Fibroblast of lung (primary cell): ENCODE data around the gene CD6. TPM values are rescaled to one million over a fixed set of nuclear protein-coding genes. Genes with fewer than 3 reads are reported as not detected.

ENCODE experiments used
- DNase-seq, 2 donors: peaks; one replicate each; pipeline versions ENCODE4 v3.0.0 to v3.0.0-alpha.2; 2010; ENCODE audit warnings: low read depth in 2 of 2
- H2AFZ ChIP-seq: 2 replicates; pipeline ENCODE4 v1.5.1; 2012; ENCODE audit warnings: low read length, control low read depth, inconsistent platforms
- H3K27ac ChIP-seq: 2 replicates; pipeline ENCODE4 v1.5.1; 2011; ENCODE audit warnings: low read length, control low read depth; ENCODE audit not compliant: insufficient read depth
- H3K27me3 ChIP-seq: 2 replicates; pipeline ENCODE4 v1.5.1; 2011; ENCODE audit warnings: mild to moderate bottlenecking, low read length; ENCODE audit not compliant: control insufficient read depth, insufficient read depth
- H3K36me3 ChIP-seq: 2 replicates; pipeline ENCODE4 v1.5.1; 2011; ENCODE audit warnings: low read length; ENCODE audit not compliant: control insufficient read depth, insufficient read depth
- H3K4me1 ChIP-seq: 2 replicates; pipeline ENCODE4 v1.5.1; 2011; ENCODE audit warnings: low read length; ENCODE audit not compliant: control insufficient read depth, insufficient read depth; ENCODE audit errors: extremely low read depth
- H3K4me2 ChIP-seq: 2 replicates; pipeline ENCODE4 v1.5.1; 2011; ENCODE audit warnings: low read length, control low read depth; ENCODE audit not compliant: insufficient read depth; ENCODE audit errors: extremely low read depth
- H3K4me3 ChIP-seq, 4 experiments: fragments of 200-600 bp in 1 of 4; sonication (generic) in 1 of 4; replicated peaks in 1 of 4; 2 replicates each; pipeline ENCODE4 v1.5.1; 2011 to 2016; ENCODE audit warnings: low read length in 4 of 4, low read depth in 3 of 4, mild to moderate bottlenecking in 3 of 4, control low read depth in 2 of 4, inconsistent platforms in 1 of 4, mixed read lengths in 1 of 4; ENCODE audit not compliant: insufficient read depth in 1 of 4; ENCODE audit errors: control extremely low read depth in 1 of 4
- H3K79me2 ChIP-seq: 2 replicates; pipeline ENCODE4 v1.5.1; 2012; ENCODE audit warnings: mild to moderate bottlenecking, low read length, inconsistent platforms; ENCODE audit not compliant: control insufficient read depth, insufficient read depth
- H3K9ac ChIP-seq: 2 replicates; pipeline ENCODE4 v1.5.1; 2011; ENCODE audit warnings: mild to moderate bottlenecking, low read length, control low read depth; ENCODE audit not compliant: insufficient read depth
- H3K9me3 ChIP-seq: 2 replicates; pipeline ENCODE4 v1.5.1; 2012; ENCODE audit warnings: low read depth, low read length; ENCODE audit not compliant: control insufficient read depth, insufficient read depth
- H4K20me1 ChIP-seq: 2 replicates; pipeline ENCODE4 v1.5.1; 2011; ENCODE audit warnings: low read length; ENCODE audit not compliant: control insufficient read depth, insufficient read depth; ENCODE audit errors: extremely low read depth
- EZH2 ChIP-seq: IDR thresholded peaks from 2 replicates; pipeline ENCODE4 v1.5.1; 2012; ENCODE audit warnings: low read length, control low read depth, mild to moderate bottlenecking; ENCODE audit errors: missing control alignments
- polyA plus RNA-seq, 2 donors: library from polyadenylated mRNA; depleted of rRNA in 1 of 2; stranded (reverse) in 1 of 2; unstranded in 1 of 2; fragments of >200 nt; gene quantifications; 2 replicates each; pipeline ENCODE4 v1.2.1, GENCODE V29; 2011 to 2012; ENCODE audit warnings: missing spikeins in 1 of 2
- total RNA-seq: library from RNA; depleted of rRNA; stranded (reverse); fragments of >200 nt; gene quantifications from 2 replicates; pipeline ENCODE4 v1.2.1, GENCODE V29; 2014
- TF ChIP-seq, protein P1 (sequence below), 2 donors: IDR thresholded peaks in 1 of 2; conservative IDR thresholded peaks in 1 of 2; 1 replicate in 1 of 2; 2 replicates in 1 of 2; pipeline ENCODE4 v1.5.1; 2011 to 2012; ENCODE audit warnings: low read length in 2 of 2, control low read depth in 1 of 2, inconsistent platforms in 1 of 2, low read depth in 1 of 2, mild to moderate bottlenecking in 1 of 2

The CD6 gene
- total and polyA plus RNA-seq, 2 donors (not counting 1 experiment from before 2014, with no cell fraction given) = not detected

DNA sequence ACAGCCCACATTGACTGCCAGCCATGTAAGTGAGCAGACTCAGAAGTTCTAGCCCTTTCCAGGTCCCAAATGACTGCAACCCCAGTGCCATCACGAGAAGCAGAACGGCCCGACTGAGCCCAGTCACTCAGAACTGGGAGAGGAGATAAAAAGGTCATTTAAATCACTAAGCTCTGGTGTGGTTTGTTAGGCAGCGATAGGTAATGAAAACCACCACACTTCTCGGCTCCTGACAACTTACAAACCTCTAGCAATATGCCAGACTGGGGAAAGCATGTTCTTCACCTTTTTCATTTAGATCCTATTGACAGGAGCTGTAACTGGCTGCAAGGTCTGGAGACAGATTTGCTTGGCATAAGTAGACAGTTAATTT is 26.2 kb upstream of the CD6 start:
- H2AFZ ChIP-seq = no peak overlapping the region
- H4K20me1 ChIP-seq = no peaks in the 10 kb centered on the region
- H3K79me2 ChIP-seq = no peaks in the 10 kb centered on the region
- peaks cover 4% of the 10 kb centered on the region for H3K36me3 ChIP-seq
- no peak overlapping the region for H3K9ac ChIP-seq
- TF ChIP-seq, protein P1, sequence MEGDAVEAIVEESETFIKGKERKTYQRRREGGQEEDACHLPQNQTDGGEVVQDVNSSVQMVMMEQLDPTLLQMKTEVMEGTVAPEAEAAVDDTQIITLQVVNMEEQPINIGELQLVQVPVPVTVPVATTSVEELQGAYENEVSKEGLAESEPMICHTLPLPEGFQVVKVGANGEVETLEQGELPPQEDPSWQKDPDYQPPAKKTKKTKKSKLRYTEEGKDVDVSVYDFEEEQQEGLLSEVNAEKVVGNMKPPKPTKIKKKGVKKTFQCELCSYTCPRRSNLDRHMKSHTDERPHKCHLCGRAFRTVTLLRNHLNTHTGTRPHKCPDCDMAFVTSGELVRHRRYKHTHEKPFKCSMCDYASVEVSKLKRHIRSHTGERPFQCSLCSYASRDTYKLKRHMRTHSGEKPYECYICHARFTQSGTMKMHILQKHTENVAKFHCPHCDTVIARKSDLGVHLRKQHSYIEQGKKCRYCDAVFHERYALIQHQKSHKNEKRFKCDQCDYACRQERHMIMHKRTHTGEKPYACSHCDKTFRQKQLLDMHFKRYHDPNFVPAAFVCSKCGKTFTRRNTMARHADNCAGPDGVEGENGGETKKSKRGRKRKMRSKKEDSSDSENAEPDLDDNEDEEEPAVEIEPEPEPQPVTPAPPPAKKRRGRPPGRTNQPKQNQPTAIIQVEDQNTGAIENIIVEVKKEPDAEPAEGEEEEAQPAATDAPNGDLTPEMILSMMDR (conservative IDR thresholded peaks at IDR 0.05 in 1 of 2, IDR thresholded peaks at IDR 0.05 in 1 of 2; ENCODE audit: low read depth in 1 of 2, low read length in 2 of 2) = no peak
- no peak for TF ChIP-seq EZH2
- no peak overlapping the region for H3K27ac ChIP-seq
- H3K4me1 ChIP-seq = no peaks in the 10 kb centered on the region
- H3K4me3 ChIP-seq = no peak overlapping the region
- no peaks in the 10 kb centered on the region for H3K9me3 ChIP-seq
- DNase-seq = no peak
- H3K27me3 ChIP-seq = no peaks in the 10 kb centered on the region
- no peak overlapping the region for H3K4me2 ChIP-seq

- Histone ChIP-seq H3K27ac (no peak overlapping the region), H3K27me3 (no peaks in the 10 kb centered on the region), H3K36me3 (no peaks in the 10 kb centered on the region), H3K79me2 (no peaks in the 10 kb centered on the region), H2AFZ (no peak overlapping the region), H4K20me1 (no peaks in the 10 kb centered on the region), H3K4me2 (no peak overlapping the region), H3K9me3 (no peaks in the 10 kb centered on the region), H3K9ac (no peak overlapping the region), H3K4me1 (peaks cover 2% of the 10 kb centered on the region), H3K4me3 (no peak overlapping the region)
- no peak for TF ChIP-seq EZH2
- TF ChIP-seq, protein P1 (conservative IDR thresholded peaks at IDR 0.05 in 1 of 2, IDR thresholded peaks at IDR 0.05 in 1 of 2; ENCODE audit: low read depth in 1 of 2, low read length in 2 of 2) = no peak
- no peak for DNase-seq
Measured at GRCh38 chr11:60946601-60947264, 24.7 kb upstream of the CD6 start.

- no peak for TF ChIP-seq EZH2
- TF ChIP-seq, protein P1 (conservative IDR thresholded peaks at IDR 0.05 in 1 of 2, IDR thresholded peaks at IDR 0.05 in 1 of 2; ENCODE audit: low read depth in 1 of 2, low read length in 2 of 2) = no peak
- Histone ChIP-seq H3K4me2 (no peak overlapping the region), H3K9ac (no peak overlapping the region)
Measured at GRCh38 chr11:60947700-60948099, 23.8 kb upstream of the CD6 start.

More at GRCh38 chr11:60947700-60948099, 23.8 kb upstream of the CD6 start:
- Histone ChIP-seq H3K79me2 (no peaks in the 10 kb centered on the region), H4K20me1 (no peaks in the 10 kb centered on the region), H3K36me3 (no peaks in the 10 kb centered on the region), H3K9me3 (no peaks in the 10 kb centered on the region), H3K27ac (no peak overlapping the region), H3K4me3 (no peak overlapping the region), H3K27me3 (no peaks in the 10 kb centered on the region), H3K4me1 (peaks cover 2% of the 10 kb centered on the region), H2AFZ (no peak overlapping the region)
- DNase-seq = no peak
